ENCODE results near the gene PRKN.

- no peak for TF ChIP-seq EZH2 (IDR thresholded peaks at IDR 0.05; ENCODE audit: insufficient read depth, poor library complexity, severe bottlenecking)
- no peak for TF ChIP-seq EZH2phosphoT487 (IDR thresholded peaks at IDR 0.05; ENCODE audit: insufficient read depth, low read depth)
These were observed 1080.3 kb downstream of the PRKN start for GRCh38 chr6:161647234-161647633.
